ENCODE measurements around the gene NEURL4. TPM values are rescaled to one million over a fixed set of nuclear protein-coding genes. Genes with fewer than 3 reads are reported as not detected.

The NEURL4 gene
- total RNA-seq = 14.2 and 18.9 TPM in 2 replicates

GRCh38 chr17:7328840-7329373 lies at the start of gene NEURL4:
Gene NEURL4 (minus strand): TSS chr17:7329335. CDS start chr17:7329312, 23 bp downstream.

GRCh38 chr17:7355053-7355452 lies 25.9 kb upstream of the NEURL4 start, which contains the start of gene TMEM95:
Gene TMEM95 (plus strand): TSS chr17:7355156. CDS start chr17:7355205, 49 bp downstream.

GRCh38 chr17:7351665-7352502 lies 22.7 kb upstream of the NEURL4 start, which contains the start of gene KCTD11:
Gene KCTD11 (plus strand): TSS chr17:7352162.

GRCh38 chr17:7336240-7337175 lies 7.4 kb upstream of the NEURL4 start, which contains the start of gene ACAP1:
Gene ACAP1 (plus strand): TSS chr17:7336529. CDS start chr17:7336735, 206 bp downstream.

GRCh38 chr17:7314719-7315569 lies 14.2 kb downstream of the NEURL4 start, which contains the start of gene GPS2:
Gene GPS2 (minus strand): TSS chr17:7315360. CDS start chr17:7315052, 308 bp downstream.

GRCh38 chr17:7306911-7307685 lies 22.0 kb downstream of the NEURL4 start, which contains the start of gene EIF5A:
Gene EIF5A (plus strand): TSS chr17:7307628. CDS start chr17:7309636, 2,008 bp downstream.

GRCh38 chr17:7294614-7295153 lies 34.5 kb downstream of the NEURL4 start, which contains the start of gene YBX2:
Gene YBX2 (minus strand): TSS chr17:7294639. CDS start chr17:7294500, 139 bp downstream.

GRCh38 chr17:7281074-7281952 lies 47.8 kb downstream of the NEURL4 start, which contains the start of gene SLC2A4:
Gene SLC2A4 (plus strand): TSS chr17:7281718. CDS start chr17:7281935, 217 bp downstream.

Other genes with a start within 250 kb of the NEURL4 start
- 0.19 TPM in 1 of 2 replicates, not detected in the other for gene CLEC10A, start 249.1 kb downstream of the NEURL4 start, total RNA-seq
- not detected in 2 replicates for gene ASGR2, start 214.5 kb downstream of the NEURL4 start, total RNA-seq
- 0.66 and 0.68 TPM in 2 replicates for gene ASGR1, start 150.0 kb downstream of the NEURL4 start, total RNA-seq
- 15.0 and 16.0 TPM in 2 replicates for gene DLG4, start 109.5 kb downstream of the NEURL4 start, total RNA-seq
- 273 and 426 TPM in 2 replicates for gene ACADVL, start 109.4 kb downstream of the NEURL4 start, total RNA-seq
- gene DVL2, start 94.8 kb downstream of the NEURL4 start, total RNA-seq = 69.3 and 76.5 TPM in 2 replicates
- 33.3 and 34.9 TPM in 2 replicates for gene PHF23, start 89.9 kb downstream of the NEURL4 start, total RNA-seq
- 172 and 209 TPM in 2 replicates for gene GABARAP, start 86.9 kb downstream of the NEURL4 start, total RNA-seq
- 17.6 and 35.4 TPM in 2 replicates for gene CTDNEP1, start 77.6 kb downstream of the NEURL4 start, total RNA-seq
- gene ELP5, start 77.1 kb downstream of the NEURL4 start, total RNA-seq = 29.7 and 35.6 TPM in 2 replicates
- 3.5 and 8.2 TPM in 2 replicates for gene CLDN7, start 66.9 kb downstream of the NEURL4 start, total RNA-seq
- gene SLC2A4, start 47.6 kb downstream of the NEURL4 start, total RNA-seq = 0.13 and 0.19 TPM in 2 replicates
- gene YBX2, start 34.7 kb downstream of the NEURL4 start, total RNA-seq = not detected in 2 replicates
- 541 and 738 TPM in 2 replicates for gene EIF5A, start 21.7 kb downstream of the NEURL4 start, total RNA-seq
- gene GPS2, start 14.0 kb downstream of the NEURL4 start, total RNA-seq = 33.6 and 40.6 TPM in 2 replicates
- gene ACAP1, start 7.2 kb upstream of the NEURL4 start, total RNA-seq = 0.56 and 2.2 TPM in 2 replicates
- gene KCTD11, start 22.8 kb upstream of the NEURL4 start, total RNA-seq = 5.8 and 5.9 TPM in 2 replicates
- not detected in 2 replicates for gene TMEM95, start 25.8 kb upstream of the NEURL4 start, total RNA-seq
- gene TNK1, start 51.8 kb upstream of the NEURL4 start, total RNA-seq = not detected in 2 replicates
- 18.6 and 25.4 TPM in 2 replicates for gene PLSCR3, start 65.2 kb upstream of the NEURL4 start, total RNA-seq
- 55.4 and 82.8 TPM in 2 replicates for gene TMEM256, start 74.8 kb upstream of the NEURL4 start, total RNA-seq
- 2.5 and 6.7 TPM in 2 replicates for gene NLGN2, start 78.5 kb upstream of the NEURL4 start, total RNA-seq
- gene SPEM1, start 91.0 kb upstream of the NEURL4 start, total RNA-seq = not detected in 2 replicates
- gene SPEM2, start 96.3 kb upstream of the NEURL4 start, total RNA-seq = not detected in 2 replicates
- gene SPEM3, start 99.5 kb upstream of the NEURL4 start, total RNA-seq = not detected in 2 replicates
- gene TMEM102, start 106.1 kb upstream of the NEURL4 start, total RNA-seq = 2.4 and 3.2 TPM in 2 replicates
- 0.13 and 0.19 TPM in 2 replicates for gene FGF11, start 110.2 kb upstream of the NEURL4 start, total RNA-seq
- 6.6 and 7.6 TPM in 2 replicates for gene CHRNB1, start 115.7 kb upstream of the NEURL4 start, total RNA-seq
- gene ZBTB4, start 150.3 kb upstream of the NEURL4 start, total RNA-seq = 18.2 and 23.6 TPM in 2 replicates
- gene SLC35G6, start 152.1 kb upstream of the NEURL4 start, total RNA-seq = not detected in 2 replicates
- 98.6 and 101 TPM in 2 replicates for gene POLR2A, start 155.0 kb upstream of the NEURL4 start, total RNA-seq
- 9.2 and 21.8 TPM in 2 replicates for gene TNFSF12, start 219.7 kb upstream of the NEURL4 start, total RNA-seq
- gene TNFSF13, start 229.4 kb upstream of the NEURL4 start, total RNA-seq = 3.4 and 4.1 TPM in 2 replicates
- 55.3 and 71.7 TPM in 2 replicates for gene SENP3, start 232.6 kb upstream of the NEURL4 start, total RNA-seq